Gastroesophageal sphincter (tissue), 3 donors: ENCODE data around the gene NBPF1.
"Not testable (repeated sequence)": the region's sequence is repeated elsewhere in the genome, so short reads cannot be mapped to it uniquely, and the experiment has no call there.

Experiments used
- CTCF ChIP-seq, 4 experiments: fragments of 200-600 bp in 2 of 4; fragments of 450-650 bp in 2 of 4; sonication (generic) in 1 of 4; IDR thresholded peaks; one replicate each; pipeline ENCODE4 v1.5.1; 2017 to 2019; ENCODE audit warnings: antibody characterized with exemption in 4 of 4, mild to moderate bottlenecking in 2 of 4, moderate library complexity in 2 of 4
- POLR2A ChIP-seq, 2 donors: fragments of 450-650 bp; IDR thresholded peaks; one replicate each; pipeline ENCODE4 v1.6.1; 2017; ENCODE audit warnings: antibody characterized with exemption in 2 of 2, mild to moderate bottlenecking in 2 of 2, moderate library complexity in 1 of 2
- POLR2AphosphoS5 ChIP-seq: sonication (generic); formaldehyde crosslinking; IDR thresholded peaks from one replicate; pipeline ENCODE4 v1.6.1; 2017; ENCODE audit warnings: antibody characterized with exemption

GRCh38 chr1:16603623-16604022, 9.7 kb downstream of the NBPF1 start:
- TF ChIP-seq CTCF (IDR thresholded peaks at IDR 0.05); POLR2A (IDR thresholded peaks at IDR 0.05); POLR2AphosphoS5: not testable (repeated sequence)
